ENCODE data around the gene WASHC2A. TPM values are rescaled to one million over a fixed set of nuclear protein-coding genes. Genes with fewer than 3 reads are reported as not detected.
"Not testable (repeated sequence)": the region's sequence is repeated elsewhere in the genome, so short reads cannot be mapped to it uniquely, and the experiment has no call there.

The WASHC2A gene
- total RNA-seq, 1 experiment from 2014 or later, result 67.0 TPM

GRCh38 chr10:50094630-50095029, 26.9 kb downstream of the WASHC2A start:
- H3K36me3 ChIP-seq (ENCODE audit: control insufficient read depth, insufficient read depth, low read length); H3K27me3 ChIP-seq (ENCODE audit: control insufficient read depth, insufficient read depth, low read length); H3K9me3 ChIP-seq (ENCODE audit: control insufficient read depth, insufficient read depth, low read depth, low read length); ATAC-seq; H3K4me1 ChIP-seq (ENCODE audit: control insufficient read depth, insufficient read depth, low read length); H3K4me3 ChIP-seq (ENCODE audit: low read depth in 2 of 2, low read length in 2 of 2); CTCF ChIA-PET; POLR2A ChIA-PET; in situ Hi-C loops (cut with HindIII; ENCODE audit: low pct_unique_long_range_greater_than_20kb, low sequenced_read_pairs); DNase-seq (ENCODE audit: low read depth, low spot score); H3K27ac ChIP-seq (ENCODE audit: low read length); intact Hi-C loops (cut with micrococcal nuclease; ENCODE audit: unreplicated experiment); BruUV-seq (replicated peaks): not testable (repeated sequence)

- DNase-seq (ENCODE audit: low read depth, low spot score); in situ Hi-C loops (cut with HindIII; ENCODE audit: low pct_unique_long_range_greater_than_20kb, low sequenced_read_pairs); ATAC-seq; H3K27ac ChIP-seq (ENCODE audit: low read length); intact Hi-C loops (cut with micrococcal nuclease; ENCODE audit: unreplicated experiment); POLR2A ChIA-PET; H3K4me1 ChIP-seq (ENCODE audit: control insufficient read depth, insufficient read depth, low read length); H3K36me3 ChIP-seq (ENCODE audit: control insufficient read depth, insufficient read depth, low read length); H3K4me3 ChIP-seq (ENCODE audit: low read depth in 2 of 2, low read length in 2 of 2); BruUV-seq (replicated peaks); CTCF ChIA-PET; H3K27me3 ChIP-seq (ENCODE audit: control insufficient read depth, insufficient read depth, low read length); H3K9me3 ChIP-seq (ENCODE audit: control insufficient read depth, insufficient read depth, low read depth, low read length): not testable (repeated sequence)
Observed at GRCh38 chr10:50095402-50095801, 27.6 kb downstream of the WASHC2A start.

GRCh38 chr10:50096722-50097121, 29.0 kb downstream of the WASHC2A start:
- H3K9me3 ChIP-seq (ENCODE audit: control insufficient read depth, insufficient read depth, low read depth, low read length); H3K36me3 ChIP-seq (ENCODE audit: control insufficient read depth, insufficient read depth, low read length); intact Hi-C loops (cut with micrococcal nuclease; ENCODE audit: unreplicated experiment); H3K27ac ChIP-seq (ENCODE audit: low read length); CTCF ChIA-PET; H3K27me3 ChIP-seq (ENCODE audit: control insufficient read depth, insufficient read depth, low read length); DNase-seq (ENCODE audit: low read depth, low spot score); ATAC-seq; POLR2A ChIA-PET; BruUV-seq (replicated peaks); H3K4me3 ChIP-seq (ENCODE audit: low read depth in 2 of 2, low read length in 2 of 2); in situ Hi-C loops (cut with HindIII; ENCODE audit: low pct_unique_long_range_greater_than_20kb, low sequenced_read_pairs); H3K4me1 ChIP-seq (ENCODE audit: control insufficient read depth, insufficient read depth, low read length): not testable (repeated sequence)

DNA sequence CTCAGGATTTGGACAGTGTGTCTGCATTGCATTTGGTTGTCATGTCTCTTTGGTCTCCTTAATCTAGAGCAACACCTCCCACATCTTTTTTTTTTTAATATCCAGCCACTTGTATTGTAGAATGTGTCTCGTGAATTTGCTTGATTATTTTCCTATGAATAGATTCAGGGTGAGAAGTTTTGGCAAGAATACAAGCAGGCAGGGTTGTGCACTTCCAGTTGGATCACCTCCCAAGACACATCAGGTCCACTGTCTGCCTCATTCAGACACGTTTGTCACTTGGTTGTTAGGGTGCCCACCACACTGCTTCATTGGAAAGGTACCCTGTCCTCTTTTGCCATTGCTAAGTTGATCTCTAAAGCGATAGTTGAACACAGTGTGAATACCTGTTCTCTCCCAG, 30.9 kb downstream of the WASHC2A start:
- in situ Hi-C loops (cut with HindIII; ENCODE audit: low pct_unique_long_range_greater_than_20kb, low sequenced_read_pairs); ATAC-seq; POLR2A ChIA-PET: not testable (repeated sequence)

DNA sequence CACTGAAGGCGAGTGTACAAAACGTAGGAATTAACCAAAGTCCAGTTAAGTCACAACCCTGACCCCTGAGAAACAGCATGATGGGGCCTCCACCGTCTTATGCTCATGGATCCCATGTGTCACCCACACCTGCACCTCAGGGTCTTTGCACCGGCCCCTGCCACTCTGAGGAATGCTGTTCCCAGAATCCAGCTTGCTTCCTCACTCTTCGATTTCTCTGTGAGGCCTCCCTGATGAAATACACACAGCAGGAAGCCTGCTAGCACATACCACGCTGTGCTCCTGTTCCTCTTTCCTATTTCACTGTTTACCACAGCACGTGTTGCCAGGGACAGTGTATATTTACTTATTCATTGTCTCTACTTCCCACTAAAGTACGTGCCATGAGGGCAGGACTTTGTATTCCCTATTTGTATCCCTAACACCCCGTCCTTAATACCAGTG, 33.4 kb downstream of the WASHC2A start:
- H3K36me3 ChIP-seq (ENCODE audit: control insufficient read depth, insufficient read depth, low read length); H3K27ac ChIP-seq (ENCODE audit: low read length); CTCF ChIA-PET; H3K27me3 ChIP-seq (ENCODE audit: control insufficient read depth, insufficient read depth, low read length); DNase-seq (ENCODE audit: low read depth, low spot score); H3K4me1 ChIP-seq (ENCODE audit: control insufficient read depth, insufficient read depth, low read length); in situ Hi-C loops (cut with HindIII; ENCODE audit: low pct_unique_long_range_greater_than_20kb, low sequenced_read_pairs); H3K9me3 ChIP-seq (ENCODE audit: control insufficient read depth, insufficient read depth, low read depth, low read length); ATAC-seq; POLR2A ChIA-PET; intact Hi-C loops (cut with micrococcal nuclease; ENCODE audit: unreplicated experiment); H3K4me3 ChIP-seq (ENCODE audit: low read depth in 2 of 2, low read length in 2 of 2): not testable (repeated sequence)
- BruUV-seq (replicated peaks), result TSS peak; percentile 64

More for the DNA sequence above, 30.9 kb downstream of the WASHC2A start:
- H3K27me3 ChIP-seq (ENCODE audit: control insufficient read depth, insufficient read depth, low read length); H3K4me3 ChIP-seq (ENCODE audit: low read depth in 2 of 2, low read length in 2 of 2); CTCF ChIA-PET; BruUV-seq (replicated peaks); DNase-seq (ENCODE audit: low read depth, low spot score); H3K27ac ChIP-seq (ENCODE audit: low read length); H3K9me3 ChIP-seq (ENCODE audit: control insufficient read depth, insufficient read depth, low read depth, low read length); H3K4me1 ChIP-seq (ENCODE audit: control insufficient read depth, insufficient read depth, low read length); intact Hi-C loops (cut with micrococcal nuclease; ENCODE audit: unreplicated experiment); H3K36me3 ChIP-seq (ENCODE audit: control insufficient read depth, insufficient read depth, low read length): not testable (repeated sequence)

DNA sequence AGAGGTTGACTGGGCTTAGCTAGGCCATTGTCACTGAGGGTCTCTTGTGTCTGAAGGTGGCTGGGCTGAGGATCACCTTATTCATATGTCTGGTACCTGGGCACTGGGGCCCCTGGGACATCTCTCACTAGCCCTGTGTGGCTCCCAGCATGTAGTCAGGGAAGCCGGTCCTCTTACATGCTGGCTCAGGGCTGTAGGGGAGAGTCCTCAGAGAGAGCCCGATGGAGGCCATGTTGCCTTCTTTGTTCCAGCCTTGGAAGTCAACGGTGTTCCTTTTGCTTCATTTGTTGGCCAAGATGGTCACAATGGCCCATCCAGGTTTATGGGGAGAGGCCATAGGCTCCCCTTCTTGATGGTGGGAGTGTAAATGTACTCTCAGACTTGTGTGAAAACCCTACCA, 34.0 kb downstream of the WASHC2A start:
- H3K27me3 ChIP-seq (ENCODE audit: control insufficient read depth, insufficient read depth, low read length); H3K4me1 ChIP-seq (ENCODE audit: control insufficient read depth, insufficient read depth, low read length); POLR2A ChIA-PET; BruUV-seq (replicated peaks); H3K36me3 ChIP-seq (ENCODE audit: control insufficient read depth, insufficient read depth, low read length); H3K9me3 ChIP-seq (ENCODE audit: control insufficient read depth, insufficient read depth, low read depth, low read length); ATAC-seq; H3K27ac ChIP-seq (ENCODE audit: low read length); in situ Hi-C loops (cut with HindIII; ENCODE audit: low pct_unique_long_range_greater_than_20kb, low sequenced_read_pairs); H3K4me3 ChIP-seq (ENCODE audit: low read depth in 2 of 2, low read length in 2 of 2); intact Hi-C loops (cut with micrococcal nuclease; ENCODE audit: unreplicated experiment); DNase-seq (ENCODE audit: low read depth, low spot score); CTCF ChIA-PET: not testable (repeated sequence)

GRCh38 chr10:50102267-50102666, 34.5 kb downstream of the WASHC2A start:
- intact Hi-C loops (cut with micrococcal nuclease; ENCODE audit: unreplicated experiment); DNase-seq (ENCODE audit: low read depth, low spot score); in situ Hi-C loops (cut with HindIII; ENCODE audit: low pct_unique_long_range_greater_than_20kb, low sequenced_read_pairs); H3K27ac ChIP-seq (ENCODE audit: low read length); H3K4me1 ChIP-seq (ENCODE audit: control insufficient read depth, insufficient read depth, low read length); CTCF ChIA-PET; H3K4me3 ChIP-seq (ENCODE audit: low read depth in 2 of 2, low read length in 2 of 2); POLR2A ChIA-PET; H3K9me3 ChIP-seq (ENCODE audit: control insufficient read depth, insufficient read depth, low read depth, low read length); BruUV-seq (replicated peaks); H3K27me3 ChIP-seq (ENCODE audit: control insufficient read depth, insufficient read depth, low read length); H3K36me3 ChIP-seq (ENCODE audit: control insufficient read depth, insufficient read depth, low read length); ATAC-seq: not testable (repeated sequence)

GRCh38 chr10:50108999-50109698, 41.4 kb downstream of the WASHC2A start:
- H3K27me3 ChIP-seq (ENCODE audit: control insufficient read depth, insufficient read depth, low read length); DNase-seq (ENCODE audit: low read depth, low spot score); H3K9me3 ChIP-seq (ENCODE audit: control insufficient read depth, insufficient read depth, low read depth, low read length); ATAC-seq; H3K27ac ChIP-seq (ENCODE audit: low read length); POLR2A ChIA-PET; CTCF ChIA-PET; BruUV-seq (replicated peaks); H3K4me3 ChIP-seq (ENCODE audit: low read depth in 2 of 2, low read length in 2 of 2); in situ Hi-C loops (cut with HindIII; ENCODE audit: low pct_unique_long_range_greater_than_20kb, low sequenced_read_pairs); intact Hi-C loops (cut with micrococcal nuclease; ENCODE audit: unreplicated experiment); H3K4me1 ChIP-seq (ENCODE audit: control insufficient read depth, insufficient read depth, low read length); H3K36me3 ChIP-seq (ENCODE audit: control insufficient read depth, insufficient read depth, low read length): not testable (repeated sequence)
